ENCODE measurements around the gene PBX2. TPM values are rescaled to one million over a fixed set of nuclear protein-coding genes. Genes with fewer than 3 reads are reported as not detected.

The PBX2 gene
- polyA plus RNA-seq, 1 donor from 2014 or later, result 3.3 TPM

GRCh38 chr6:32158052-32158451 lies 31.9 kb downstream of the PBX2 start:
- no peaks in the 10 kb centered on the region for H3K9me3 Mint-ChIP-seq
- peaks cover 10 to 14% (median 14%) of the 10 kb centered on the region in 3 donors for H3K4me1 Mint-ChIP-seq
- no peak overlapping the region for H3K27ac Mint-ChIP-seq
- no peak overlapping the region for H3K4me3 Mint-ChIP-seq
- H3K27me3 Mint-ChIP-seq, result peaks cover 8% of the 10 kb centered on the region
- no peaks in the 10 kb centered on the region for H3K36me3 Mint-ChIP-seq

- H3K27ac Mint-ChIP-seq, result no peak overlapping the region
- peaks cover 18% of the 10 kb centered on the region for H3K27me3 Mint-ChIP-seq
- no peaks in the 10 kb centered on the region for H3K36me3 Mint-ChIP-seq
- peaks cover 14 to 19% (median 16%) of the 10 kb centered on the region in 3 donors for H3K4me1 Mint-ChIP-seq
- no peak overlapping the region for H3K4me3 Mint-ChIP-seq
- H3K9me3 Mint-ChIP-seq, result no peaks in the 10 kb centered on the region
These were observed 33.1 kb downstream of the PBX2 start for GRCh38 chr6:32156891-32157290.

GRCh38 chr6:32154514-32155161 lies 35.4 kb downstream of the PBX2 start:
- peaks cover 0 to 1% (median 0%) of the 10 kb centered on the region in 3 donors for H3K9me3 Mint-ChIP-seq
- H3K27me3 Mint-ChIP-seq, result peaks cover 31% of the 10 kb centered on the region
- no peaks in the 10 kb centered on the region for H3K36me3 Mint-ChIP-seq
- H3K4me3 Mint-ChIP-seq, result peak overlapping the region; percentile 82 to 100 (median 92)
- peak overlapping the region in 2 of 3 donors; percentile 58 to 80 for H3K27ac Mint-ChIP-seq
- peaks cover 14 to 20% (median 19%) of the 10 kb centered on the region in 3 donors for H3K4me1 Mint-ChIP-seq

- peak within 1 kb of the TSS; percentile 18 to 80 (median 58) for H3K27ac Mint-ChIP-seq
- H3K4me1 Mint-ChIP-seq, result peaks cover 15 to 22% (median 19%) of the 10 kb centered on the region in 3 donors
- peaks cover 36% of the 10 kb centered on the region for H3K27me3 Mint-ChIP-seq
These were observed 36.2 kb downstream of the PBX2 start, which contains the start of gene PPT2 for GRCh38 chr6:32153564-32154513. Gene PPT2, plus strand, starts transcription at chr6:32154141. Its CDS starts 454 bp downstream, at chr6:32154595.

GRCh38 chr6:32152769-32153563 lies 37.0 kb downstream of the PBX2 start:
- H3K36me3 Mint-ChIP-seq, result no peaks in the 10 kb centered on the region
- H3K27me3 Mint-ChIP-seq, result peaks cover 44% of the 10 kb centered on the region
- peak overlapping the region; percentile 26 to 92 (median 84) for H3K4me3 Mint-ChIP-seq
- H3K9me3 Mint-ChIP-seq, result peaks cover 0 to 4% (median 0%) of the 10 kb centered on the region in 3 donors
- H3K27ac Mint-ChIP-seq, result peak overlapping the region in 1 of 3 donors; percentile 15
- H3K4me1 Mint-ChIP-seq, result peaks cover 17 to 27% (median 19%) of the 10 kb centered on the region in 3 donors

More at GRCh38 chr6:32153564-32154513, 36.2 kb downstream of the PBX2 start, which contains the start of gene PPT2:
- H3K4me3 Mint-ChIP-seq, result peak within 1 kb of the TSS; percentile 82 to 100 (median 92)
- H3K36me3 Mint-ChIP-seq, result no peaks in the 10 kb centered on the region
- H3K9me3 Mint-ChIP-seq, result peaks cover 0 to 4% (median 0%) of the 10 kb centered on the region in 3 donors

GRCh38 chr6:32151863-32152768 lies 37.9 kb downstream of the PBX2 start, which contains the start of gene PRRT1:
Gene PRRT1, minus strand, starts transcription at chr6:32151939. Its CDS starts 112 bp downstream, at chr6:32151827.
- Mint-ChIP-seq H3K27ac (peak within 1 kb of the TSS in 1 of 3 donors; percentile 21), H3K36me3 (no peaks in the 10 kb centered on the region), H3K27me3 (peaks cover 52% of the 10 kb centered on the region), H3K4me3 (peak within 1 kb of the TSS in 3 of 4 donors; percentile 19 to 82 (median 70)), H3K9me3 (peaks cover 0 to 4% (median 0%) of the 10 kb centered on the region in 3 donors), H3K4me1 (peaks cover 17 to 27% (median 19%) of the 10 kb centered on the region in 3 donors)

- peak overlapping the region in 2 of 4 donors; percentile 19 to 25 for H3K4me3 Mint-ChIP-seq
- peaks cover 52% of the 10 kb centered on the region for H3K27me3 Mint-ChIP-seq
- peaks cover 0 to 4% (median 0%) of the 10 kb centered on the region in 3 donors for H3K9me3 Mint-ChIP-seq
- no peak overlapping the region for H3K27ac Mint-ChIP-seq
- H3K4me1 Mint-ChIP-seq, result peaks cover 17 to 27% (median 19%) of the 10 kb centered on the region in 3 donors
- no peaks in the 10 kb centered on the region for H3K36me3 Mint-ChIP-seq
These were observed 38.7 kb downstream of the PBX2 start for GRCh38 chr6:32151181-32151862.

- peaks cover 52% of the 10 kb centered on the region for H3K27me3 Mint-ChIP-seq
- peaks cover 0 to 4% (median 0%) of the 10 kb centered on the region in 3 donors for H3K9me3 Mint-ChIP-seq
- peak overlapping the region in 1 of 3 donors; percentile 74 for H3K27ac Mint-ChIP-seq
- peaks cover 19 to 26% (median 20%) of the 10 kb centered on the region in 3 donors for H3K4me1 Mint-ChIP-seq
- no peaks in the 10 kb centered on the region for H3K36me3 Mint-ChIP-seq
- peak overlapping the region in 1 of 4 donors; percentile 87 for H3K4me3 Mint-ChIP-seq
These were observed 39.8 kb downstream of the PBX2 start for GRCh38 chr6:32149932-32150870.

GRCh38 chr6:32149092-32149755 lies 40.8 kb downstream of the PBX2 start:
- peaks cover 0 to 4% (median 0%) of the 10 kb centered on the region in 3 donors for H3K9me3 Mint-ChIP-seq
- H3K27ac Mint-ChIP-seq, result peak overlapping the region in 1 of 3 donors; percentile 88
- peak overlapping the region; percentile 44 to 85 (median 50) for H3K4me3 Mint-ChIP-seq
- peaks cover 52% of the 10 kb centered on the region for H3K27me3 Mint-ChIP-seq
- H3K36me3 Mint-ChIP-seq, result no peaks in the 10 kb centered on the region
- H3K4me1 Mint-ChIP-seq, result peaks cover 14 to 20% (median 14%) of the 10 kb centered on the region in 3 donors

- H3K4me3 Mint-ChIP-seq, result peak overlapping the region; percentile 44 to 85 (median 68)
- peaks cover 0 to 4% (median 0%) of the 10 kb centered on the region in 3 donors for H3K9me3 Mint-ChIP-seq
- no peaks in the 10 kb centered on the region for H3K36me3 Mint-ChIP-seq
- H3K4me1 Mint-ChIP-seq, result peaks cover 10 to 16% (median 13%) of the 10 kb centered on the region in 3 donors
- peaks cover 47% of the 10 kb centered on the region for H3K27me3 Mint-ChIP-seq
- peak overlapping the region in 1 of 3 donors; percentile 88 for H3K27ac Mint-ChIP-seq
These were observed 41.5 kb downstream of the PBX2 start for GRCh38 chr6:32148289-32149091.
